22Rv1 (cell line): Measurements from ENCODE around the gene ENOX2.

Experiments
- H3K27ac ChIP-seq: fragments of 450-650 bp; 2 replicates; pipeline ENCODE4 v1.5.1; 2017
- CTCF ChIP-seq: fragments of 450-650 bp; IDR thresholded peaks from 2 replicates; pipeline ENCODE4 v1.5.1; 2017; ENCODE audit warnings: mild to moderate bottlenecking
- ZFX ChIP-seq: fragments of 450-650 bp; IDR thresholded peaks from 2 replicates; pipeline ENCODE4 v1.6.1; 2017; ENCODE audit warnings: antibody characterized with exemption, borderline replicate concordance

Gene ENOX2

GRCh38 chrX:130878350-130879341 is 24.4 kb downstream of the ENOX2 start:
- no peak overlapping the region for H3K27ac ChIP-seq
- no peak for TF ChIP-seq CTCF
- no peak for TF ChIP-seq ZFX

- TF ChIP-seq ZFX (no peak), CTCF (no peak)
- H3K27ac ChIP-seq, result no peak overlapping the region
Observed at GRCh38 chrX:130877892-130878341, 25.1 kb downstream of the ENOX2 start.

GRCh38 chrX:130876226-130876625 is 26.8 kb downstream of the ENOX2 start:
- TF ChIP-seq CTCF (no peak), ZFX (no peak)
- H3K27ac ChIP-seq, result no peak overlapping the region

- TF ChIP-seq ZFX, result no peak
- H3K27ac ChIP-seq, result no peak overlapping the region
Observed at GRCh38 chrX:130874751-130875150, 28.3 kb downstream of the ENOX2 start.

GRCh38 chrX:130869239-130869638 is 33.8 kb downstream of the ENOX2 start:
- TF ChIP-seq CTCF (no peak), ZFX (no peak)
- no peak overlapping the region for H3K27ac ChIP-seq

DNA sequence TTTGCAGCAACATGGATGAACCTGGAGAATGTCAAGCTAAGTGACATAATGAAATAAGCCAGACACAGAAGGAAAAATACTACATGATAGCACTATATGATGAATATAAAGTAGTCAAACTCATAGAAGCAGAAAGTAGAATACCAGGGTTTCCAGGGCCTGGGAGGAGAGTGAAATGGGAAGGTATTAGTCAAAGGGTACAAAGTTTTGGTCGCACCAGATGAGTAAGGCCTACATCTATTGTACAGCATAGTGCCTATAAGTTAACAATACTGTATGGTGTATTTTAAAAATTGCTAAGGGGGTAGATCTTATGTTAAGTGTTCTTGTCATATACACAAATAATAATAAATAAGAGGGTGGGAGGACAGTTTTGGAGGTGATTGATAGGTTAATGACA is 41.5 kb downstream of the ENOX2 start:
- H3K27ac ChIP-seq, result no peak overlapping the region
- TF ChIP-seq CTCF (no peak), ZFX (no peak)

DNA sequence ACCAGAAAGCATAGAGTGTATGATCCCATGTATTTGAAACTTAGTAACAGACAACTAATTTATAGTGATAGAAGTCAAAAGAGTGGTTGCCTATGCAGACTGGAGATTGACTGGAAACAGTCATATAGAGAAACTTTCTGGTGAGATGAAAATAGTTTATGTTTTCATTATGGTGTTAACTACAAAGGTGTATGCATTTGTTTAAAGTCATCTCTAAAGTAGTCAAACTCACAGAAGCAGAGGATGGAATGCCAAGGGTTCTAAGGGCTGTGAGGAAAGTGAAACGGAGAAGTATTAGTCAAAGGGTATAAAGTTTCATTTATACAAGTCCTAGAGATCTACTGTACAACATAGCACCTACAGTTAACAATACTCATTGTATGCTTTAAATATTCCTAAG is 45.8 kb downstream of the ENOX2 start:
- TF ChIP-seq ZFX, result no peak
- TF ChIP-seq CTCF, result no peak
- no peak overlapping the region for H3K27ac ChIP-seq

DNA sequence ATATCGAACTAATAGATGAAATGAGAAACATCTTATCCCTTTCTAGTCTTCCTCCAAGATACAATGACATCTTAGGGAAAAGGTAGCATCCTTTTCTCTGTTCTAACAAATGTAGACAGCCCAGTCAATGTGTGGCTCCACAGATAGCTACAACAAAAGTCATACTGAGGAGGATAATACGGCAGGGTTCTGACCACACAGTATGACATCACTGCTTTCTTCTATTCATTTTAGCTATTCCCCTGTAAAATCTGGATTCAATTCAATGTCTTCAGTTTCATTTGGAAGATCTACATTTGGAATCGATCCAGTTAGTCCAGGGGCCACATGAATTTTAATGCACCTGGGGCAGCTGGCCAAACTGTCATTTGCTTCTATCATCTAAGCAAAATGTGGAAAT is 51.4 kb downstream of the ENOX2 start:
- TF ChIP-seq CTCF (no peak), ZFX (no peak)
- no peak overlapping the region for H3K27ac ChIP-seq
